Transverse colon (tissue), 4 donors: Measurements from ENCODE around the gene DPF3. TPM values are rescaled to one million over a fixed set of nuclear protein-coding genes. Genes with fewer than 3 reads are reported as not detected.

Source experiments
- DNase-seq: peaks from one replicate; pipeline ENCODE4 v3.0.0-alpha.2; 2019
- H3K27ac ChIP-seq, 4 donors: fragments of 200-600 bp; sonication (generic); 2 replicates each; pipeline ENCODE4 v1.5.1; 2016 to 2018; ENCODE audit warnings: inconsistent platforms in 4 of 4
- H3K27me3 ChIP-seq: fragments of 200-600 bp; sonication (generic); 2 replicates; pipeline ENCODE4 v1.5.1; 2017; ENCODE audit warnings: inconsistent platforms
- H3K36me3 ChIP-seq, 4 donors: fragments of 200-600 bp; sonication (generic); 2 replicates each; pipeline ENCODE4 v1.5.1; 2017 to 2019; ENCODE audit warnings: inconsistent platforms in 4 of 4
- H3K4me1 ChIP-seq, 4 donors: fragments of 200-600 bp; sonication (generic); 2 replicates each; pipeline ENCODE4 v1.5.1; 2017 to 2020; ENCODE audit warnings: inconsistent platforms in 4 of 4
- H3K4me3 ChIP-seq, 4 donors: fragments of 200-600 bp; sonication (generic); 1 replicate in 1 of 4; 2 replicates in 3 of 4; pipeline versions ENCODE4 v1.5.1 to v1.6.1; 2017 to 2019; ENCODE audit warnings: inconsistent platforms in 4 of 4
- H3K9me3 ChIP-seq, 2 donors: fragments of 200-600 bp; sonication (generic); 2 replicates each; pipeline ENCODE4 v1.5.1; 2017 to 2019; ENCODE audit warnings: inconsistent platforms in 2 of 2
- CTCF ChIP-seq, 5 experiments: fragments of 200-600 bp in 3 of 5; fragments of 450-650 bp in 2 of 5; sonication (generic) in 3 of 5; IDR thresholded peaks; 1 replicate in 2 of 5; 2 replicates in 3 of 5; pipeline ENCODE4 v1.5.1; 2016 to 2017; ENCODE audit warnings: antibody characterized with exemption in 5 of 5, inconsistent platforms in 3 of 5, mild to moderate bottlenecking in 2 of 5, moderate library complexity in 1 of 5
- EP300 ChIP-seq: sonication (generic); formaldehyde crosslinking; IDR thresholded peaks from one replicate; pipeline ENCODE4 v1.6.1; 2017; ENCODE audit warnings: antibody characterized with exemption, low read depth
- POLR2A ChIP-seq: fragments of 450-650 bp; IDR thresholded peaks from one replicate; pipeline ENCODE4 v1.6.1; 2016; ENCODE audit warnings: antibody characterized with exemption, mild to moderate bottlenecking, moderate library complexity
- POLR2AphosphoS5 ChIP-seq, 3 donors: sonication (generic); formaldehyde crosslinking; IDR thresholded peaks; one replicate each; pipeline ENCODE4 v1.6.1; 2016; ENCODE audit warnings: antibody characterized with exemption in 3 of 3
- WGBS, 2 donors: methylation state at CpG; one replicate each; pipeline ENCODE4 v1.1.5; 2018; ENCODE audit warnings: low coverage in 1 of 2; 5-methylcytosine and 5-hydroxymethylcytosine counted together
- in situ Hi-C, 4 donors: fragments of 200-750 bp; cut with MboI; loops; one replicate each; pipeline versions ENCODE4 v1.15.0 to v1.15.1; 2017; ENCODE audit warnings: low sequenced_read_pairs in 3 of 4, low pct_ligation_motif_present in 1 of 4, low pct_unique_long_range_greater_than_20kb in 1 of 4
- intact Hi-C: fragments of 100-400 bp; cut with DNase I; formaldehyde crosslinking; loops from one replicate; pipeline ENCODE4 v1.15.1; 2023; ENCODE audit warnings: low total_unique reads
- total RNA-seq, 4 donors: library from RNA; depleted of rRNA; stranded (reverse); fragments of >200 nt; gene quantifications; one replicate each; pipeline ENCODE4 v1.1.0, GENCODE V29; 2016

DPF3 gene
- total RNA-seq, 4 donors from 2014 or later = 7.1 to 23.5 (median 10.9) TPM

GRCh38 chr14:72740966-72741825, 152.7 kb downstream of the DPF3 start:
- in situ Hi-C loops = no loop called here

GRCh38 chr14:72740504-72740961, 153.4 kb downstream of the DPF3 start:
- intact Hi-C loops = no loop called here
- H3K27me3 ChIP-seq = no peaks in the 10 kb centered on the region
- H3K4me1 ChIP-seq = no peaks in the 10 kb centered on the region
- no peak overlapping the region for H3K4me3 ChIP-seq
- TF ChIP-seq POLR2A (no peak), POLR2AphosphoS5 (IDR thresholded peaks at IDR 0.05) (no peak), CTCF (IDR thresholded peaks at IDR 0.05) (no peak), EP300 (no peak)
- in situ Hi-C loops = no loop called here
- H3K36me3 ChIP-seq = no peaks in the 10 kb centered on the region
- H3K9me3 ChIP-seq = no peaks in the 10 kb centered on the region
- H3K27ac ChIP-seq = no peak overlapping the region
- WGBS, 2 donors = 96 to 100% methylated on average over 3 to 4 of the region's 4 CpGs
- DNase-seq = no peak

More at GRCh38 chr14:72740966-72741825, 152.7 kb downstream of the DPF3 start:
- H3K27ac ChIP-seq = no peak overlapping the region
- H3K4me1 ChIP-seq = no peaks in the 10 kb centered on the region
- H3K27me3 ChIP-seq = no peaks in the 10 kb centered on the region
- no peak for TF ChIP-seq POLR2A
- no peak for TF ChIP-seq CTCF (IDR thresholded peaks at IDR 0.05)
- TF ChIP-seq EP300 = no peak
- no peak for TF ChIP-seq POLR2AphosphoS5 (IDR thresholded peaks at IDR 0.05)
- H3K4me3 ChIP-seq = no peak overlapping the region
- H3K9me3 ChIP-seq = no peaks in the 10 kb centered on the region
- 93 to 100% methylated on average over 1 to 10 of the region's 10 CpGs for WGBS, 2 donors
- intact Hi-C loops = no loop called here
- H3K36me3 ChIP-seq = no peaks in the 10 kb centered on the region
- DNase-seq = no peak

GRCh38 chr14:72739446-72740405, 154.2 kb downstream of the DPF3 start:
- in situ Hi-C loops = no loop called here
- 86 to 90% methylated on average over 9 to 14 of the region's 14 CpGs for WGBS, 2 donors
- DNase-seq = no peak
- intact Hi-C loops = no loop called here
- TF ChIP-seq CTCF (IDR thresholded peaks at IDR 0.05) = no peak
- no peak for TF ChIP-seq POLR2A
- no peak for TF ChIP-seq EP300
- TF ChIP-seq POLR2AphosphoS5 (IDR thresholded peaks at IDR 0.05) = no peak
- H3K27me3 ChIP-seq = no peaks in the 10 kb centered on the region
- H3K9me3 ChIP-seq = no peaks in the 10 kb centered on the region
- no peak overlapping the region for H3K4me3 ChIP-seq
- H3K36me3 ChIP-seq = no peaks in the 10 kb centered on the region
- no peak overlapping the region for H3K27ac ChIP-seq
- no peaks in the 10 kb centered on the region for H3K4me1 ChIP-seq

- no peak for DNase-seq
- in situ Hi-C loops (no loop called here), intact Hi-C loops (no loop called here)
- WGBS, 2 donors = 83 to 93% methylated on average over 5 to 6 of the region's 6 CpGs
- no peaks in the 10 kb centered on the region for H3K36me3 ChIP-seq
- no peaks in the 10 kb centered on the region for H3K9me3 ChIP-seq
- no peaks in the 10 kb centered on the region for H3K27me3 ChIP-seq
- no peak overlapping the region for H3K4me3 ChIP-seq
- no peak overlapping the region for H3K27ac ChIP-seq
- no peaks in the 10 kb centered on the region for H3K4me1 ChIP-seq
- no peak for TF ChIP-seq POLR2A
- no peak for TF ChIP-seq EP300
- TF ChIP-seq POLR2AphosphoS5 (IDR thresholded peaks at IDR 0.05) = no peak
- TF ChIP-seq CTCF (IDR thresholded peaks at IDR 0.05) = no peak
Observed at GRCh38 chr14:72738161-72738611, 155.7 kb downstream of the DPF3 start.
